ENCODE results near the gene GPR179.

The GPR179 gene

DNA sequence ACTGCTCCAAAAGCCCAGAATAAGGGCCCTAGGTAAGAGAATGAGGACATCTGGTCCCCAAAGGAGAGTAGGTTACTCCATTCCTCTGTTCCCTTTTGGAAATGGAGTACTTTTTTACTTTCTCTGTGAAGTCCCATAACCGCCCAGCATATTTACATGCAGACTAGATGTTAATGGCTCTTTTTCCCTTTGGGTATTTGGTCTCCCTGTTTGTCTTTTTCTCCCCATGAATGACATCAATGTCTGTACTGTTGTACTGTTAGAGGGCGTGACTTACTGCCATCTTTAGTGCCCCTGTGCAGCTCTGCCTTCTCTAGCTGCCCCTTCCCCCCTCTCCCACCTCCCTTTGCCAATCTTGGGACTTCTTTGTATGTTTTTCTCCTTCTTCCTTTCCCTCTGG lies 19.0 kb downstream of the GPR179 start:
- peaks cover 10% of the 10 kb centered on the region for H3K36me3 ChIP-seq
- H3K27ac ChIP-seq = no peak overlapping the region
- no peaks in the 10 kb centered on the region for H3K9me3 ChIP-seq
- no peaks in the 10 kb centered on the region for H3K27me3 ChIP-seq
- no peak overlapping the region for H3K4me3 ChIP-seq (ENCODE audit: low read depth in 1 of 2, low read length in 1 of 2)
- peaks cover 0 to 3% of the 10 kb centered on the region in 2 experiments for H3K4me1 ChIP-seq (ENCODE audit: control insufficient read depth in 1 of 2, insufficient read depth in 1 of 2, low read depth in 1 of 2, low read length in 1 of 2)
- TF ChIP-seq, protein P1, sequence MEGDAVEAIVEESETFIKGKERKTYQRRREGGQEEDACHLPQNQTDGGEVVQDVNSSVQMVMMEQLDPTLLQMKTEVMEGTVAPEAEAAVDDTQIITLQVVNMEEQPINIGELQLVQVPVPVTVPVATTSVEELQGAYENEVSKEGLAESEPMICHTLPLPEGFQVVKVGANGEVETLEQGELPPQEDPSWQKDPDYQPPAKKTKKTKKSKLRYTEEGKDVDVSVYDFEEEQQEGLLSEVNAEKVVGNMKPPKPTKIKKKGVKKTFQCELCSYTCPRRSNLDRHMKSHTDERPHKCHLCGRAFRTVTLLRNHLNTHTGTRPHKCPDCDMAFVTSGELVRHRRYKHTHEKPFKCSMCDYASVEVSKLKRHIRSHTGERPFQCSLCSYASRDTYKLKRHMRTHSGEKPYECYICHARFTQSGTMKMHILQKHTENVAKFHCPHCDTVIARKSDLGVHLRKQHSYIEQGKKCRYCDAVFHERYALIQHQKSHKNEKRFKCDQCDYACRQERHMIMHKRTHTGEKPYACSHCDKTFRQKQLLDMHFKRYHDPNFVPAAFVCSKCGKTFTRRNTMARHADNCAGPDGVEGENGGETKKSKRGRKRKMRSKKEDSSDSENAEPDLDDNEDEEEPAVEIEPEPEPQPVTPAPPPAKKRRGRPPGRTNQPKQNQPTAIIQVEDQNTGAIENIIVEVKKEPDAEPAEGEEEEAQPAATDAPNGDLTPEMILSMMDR (IDR thresholded peaks at IDR 0.05) = no peak

DNA sequence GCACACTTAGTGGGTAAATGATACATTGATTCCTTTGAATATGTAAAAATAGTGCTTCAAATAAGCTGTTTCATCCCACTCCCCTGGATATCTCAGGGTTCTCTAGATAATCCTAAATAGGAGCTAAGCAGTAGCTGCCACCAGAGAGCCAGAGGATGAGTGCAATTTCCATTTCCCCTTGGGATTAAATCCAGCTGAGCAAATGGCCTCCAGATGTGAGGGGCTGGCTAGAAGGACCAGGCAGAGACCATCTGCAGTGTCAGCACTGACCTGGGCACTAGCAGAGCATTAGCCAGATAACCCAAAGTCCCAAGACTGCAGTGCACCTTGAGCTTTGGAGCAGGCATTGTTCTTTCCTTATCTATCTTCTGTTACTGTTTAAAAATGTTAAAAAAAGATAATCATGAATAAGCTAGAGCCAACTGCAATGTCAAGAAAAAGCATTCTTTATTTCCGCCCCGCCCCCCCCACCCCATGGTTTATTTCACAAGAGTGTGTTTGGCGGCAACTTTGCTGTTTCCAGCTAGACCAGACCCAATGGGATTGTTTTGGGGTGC lies 19.5 kb downstream of the GPR179 start:
- Histone ChIP-seq H3K36me3 (peaks cover 12% of the 10 kb centered on the region), H3K4me3 (ENCODE audit: low read depth in 1 of 2, low read length in 1 of 2) (no peak overlapping the region), H3K27me3 (no peaks in the 10 kb centered on the region), H3K27ac (no peak overlapping the region), H3K9me3 (no peaks in the 10 kb centered on the region), H3K4me1 (ENCODE audit: control insufficient read depth in 1 of 2, insufficient read depth in 1 of 2, low read depth in 1 of 2, low read length in 1 of 2) (peaks cover 0 to 3% of the 10 kb centered on the region in 2 experiments)
- TF ChIP-seq, protein P1 (IDR thresholded peaks at IDR 0.05) = no peak

DNA sequence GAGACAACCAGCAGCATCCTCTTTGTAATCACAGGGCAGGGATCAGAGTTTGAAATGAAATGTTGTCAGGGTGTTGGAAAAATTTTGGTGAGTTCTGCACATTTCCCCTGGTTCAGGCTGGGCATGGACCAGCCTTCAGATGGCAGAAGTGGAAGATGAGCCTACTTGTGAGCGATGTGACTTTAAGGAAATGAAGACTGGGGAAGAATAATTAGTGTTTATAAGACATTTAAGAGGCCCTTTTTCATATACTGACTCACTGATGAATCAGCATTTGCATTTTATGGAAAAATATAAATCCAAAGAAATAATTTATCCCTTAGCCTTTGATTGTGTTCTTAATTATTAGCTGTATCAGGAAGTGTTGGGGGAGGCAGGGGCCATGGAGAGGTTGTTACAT lies 20.9 kb downstream of the GPR179 start:
- Histone ChIP-seq H3K4me3 (ENCODE audit: low read depth in 1 of 2, low read length in 1 of 2) (no peak overlapping the region), H3K9me3 (no peaks in the 10 kb centered on the region), H3K36me3 (peaks cover 15% of the 10 kb centered on the region), H3K27me3 (no peaks in the 10 kb centered on the region), H3K4me1 (ENCODE audit: control insufficient read depth in 1 of 2, insufficient read depth in 1 of 2, low read depth in 1 of 2, low read length in 1 of 2) (peaks cover 0 to 3% of the 10 kb centered on the region in 2 experiments), H3K27ac (no peak overlapping the region)
- TF ChIP-seq, protein P1 (IDR thresholded peaks at IDR 0.05) = no peak

DNA sequence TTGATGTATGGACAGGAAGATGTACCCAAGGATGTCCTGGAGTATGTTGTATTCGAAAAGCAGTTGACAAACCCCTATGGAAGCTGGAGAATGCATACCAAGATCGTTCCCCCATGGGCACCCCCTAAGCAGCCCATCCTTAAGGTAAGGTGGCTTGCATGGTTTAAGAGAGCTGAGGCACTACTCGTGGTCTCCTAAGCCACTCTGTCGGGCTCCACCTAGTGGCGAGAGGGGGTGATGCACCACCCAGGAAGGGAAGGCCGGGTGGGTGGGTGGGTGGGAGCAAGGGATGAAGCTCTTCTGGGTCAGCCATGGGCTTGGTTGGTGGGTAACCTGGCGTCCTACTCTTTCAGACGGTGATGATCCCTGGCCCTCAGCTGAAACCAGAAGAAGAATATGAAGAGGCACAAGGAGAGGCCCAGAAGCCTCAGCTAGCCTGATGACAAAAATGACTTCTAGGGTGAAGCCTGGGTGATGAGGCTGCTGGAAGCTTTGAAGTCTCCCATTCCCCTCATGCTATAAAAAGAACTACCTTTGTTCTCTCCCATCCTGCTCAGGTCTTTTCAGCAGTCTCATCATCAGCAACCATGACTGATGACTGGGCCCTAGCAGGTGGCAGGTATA lies 21.5 kb downstream of the GPR179 start:
- H3K27ac ChIP-seq = no peak overlapping the region
- peaks cover 15% of the 10 kb centered on the region for H3K36me3 ChIP-seq
- no peak overlapping the region for H3K4me3 ChIP-seq (ENCODE audit: low read depth in 1 of 2, low read length in 1 of 2)
- no peaks in the 10 kb centered on the region for H3K27me3 ChIP-seq
- TF ChIP-seq, protein P1 (IDR thresholded peaks at IDR 0.05) = peak; percentile 90
- peaks cover 0 to 3% of the 10 kb centered on the region in 2 experiments for H3K4me1 ChIP-seq (ENCODE audit: control insufficient read depth in 1 of 2, insufficient read depth in 1 of 2, low read depth in 1 of 2, low read length in 1 of 2)
- H3K9me3 ChIP-seq = no peaks in the 10 kb centered on the region

DNA sequence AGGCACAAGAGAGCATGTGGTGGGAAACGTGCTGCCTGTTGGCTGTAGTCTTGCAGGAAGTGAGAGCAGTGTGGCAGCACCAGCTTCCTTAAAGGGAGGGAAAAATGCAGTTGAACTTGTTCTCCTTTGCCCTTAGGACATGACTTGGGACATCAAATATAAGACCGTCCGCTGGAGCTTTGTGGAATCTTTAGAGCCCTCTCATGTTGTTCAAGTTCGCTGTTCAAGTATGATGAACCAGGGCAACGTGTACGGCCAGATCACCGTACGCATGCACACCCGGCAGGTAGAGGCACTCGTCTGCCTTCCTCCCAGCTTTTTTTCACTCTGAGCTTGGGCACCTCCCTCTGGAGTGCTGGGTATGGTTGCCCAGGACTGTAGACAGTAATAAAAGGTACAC lies 23.3 kb downstream of the GPR179 start:
- no peaks in the 10 kb centered on the region for H3K9me3 ChIP-seq
- no peaks in the 10 kb centered on the region for H3K27me3 ChIP-seq
- H3K27ac ChIP-seq = no peak overlapping the region
- peaks cover 15% of the 10 kb centered on the region for H3K36me3 ChIP-seq
- TF ChIP-seq, protein P1 (IDR thresholded peaks at IDR 0.05) = no peak
- H3K4me1 ChIP-seq (ENCODE audit: control insufficient read depth in 1 of 2, insufficient read depth in 1 of 2, low read depth in 1 of 2, low read length in 1 of 2) = no peaks in the 10 kb centered on the region
- H3K4me3 ChIP-seq (ENCODE audit: low read depth in 1 of 2, low read length in 1 of 2) = no peak overlapping the region

Data from neutrophil (primary cell).